ENCODE measurements around the gene PDE10A. TPM values are rescaled to one million over a fixed set of nuclear protein-coding genes. Genes with fewer than 3 reads are reported as not detected.

The PDE10A gene
- total RNA-seq, 1 donor from 2014 or later, result 17.3 TPM

- Histone ChIP-seq H2AFZ (replicated peaks) (no peak overlapping the region), H3K27ac (no peak overlapping the region), H3K4me3 (no peak overlapping the region), H3K4me1 (no peaks in the 10 kb centered on the region), H3K79me2 (ENCODE audit: low read depth) (no peaks in the 10 kb centered on the region), H3F3A (ENCODE audit: low read depth) (no peaks in the 10 kb centered on the region), H3K9ac (no peak overlapping the region), H3K36me3 (no peaks in the 10 kb centered on the region), H3K4me2 (no peak overlapping the region), H4K20me1 (ENCODE audit: low read depth) (no peaks in the 10 kb centered on the region), H3K9me3 (ENCODE audit: low read depth) (no peaks in the 10 kb centered on the region), H3K27me3 (no peaks in the 10 kb centered on the region)
- peaks cover 64% of the 10 kb centered on the region for H3K36me3 Mint-ChIP-seq
- H3K4me1 Mint-ChIP-seq, result peaks cover 10% of the 10 kb centered on the region
- TF ChIP-seq EZH2phosphoT487 (IDR thresholded peaks at IDR 0.05), result no peak
- TF ChIP-seq EZH2 (IDR thresholded peaks at IDR 0.05), result no peak
- TF ChIP-seq, protein P1, sequence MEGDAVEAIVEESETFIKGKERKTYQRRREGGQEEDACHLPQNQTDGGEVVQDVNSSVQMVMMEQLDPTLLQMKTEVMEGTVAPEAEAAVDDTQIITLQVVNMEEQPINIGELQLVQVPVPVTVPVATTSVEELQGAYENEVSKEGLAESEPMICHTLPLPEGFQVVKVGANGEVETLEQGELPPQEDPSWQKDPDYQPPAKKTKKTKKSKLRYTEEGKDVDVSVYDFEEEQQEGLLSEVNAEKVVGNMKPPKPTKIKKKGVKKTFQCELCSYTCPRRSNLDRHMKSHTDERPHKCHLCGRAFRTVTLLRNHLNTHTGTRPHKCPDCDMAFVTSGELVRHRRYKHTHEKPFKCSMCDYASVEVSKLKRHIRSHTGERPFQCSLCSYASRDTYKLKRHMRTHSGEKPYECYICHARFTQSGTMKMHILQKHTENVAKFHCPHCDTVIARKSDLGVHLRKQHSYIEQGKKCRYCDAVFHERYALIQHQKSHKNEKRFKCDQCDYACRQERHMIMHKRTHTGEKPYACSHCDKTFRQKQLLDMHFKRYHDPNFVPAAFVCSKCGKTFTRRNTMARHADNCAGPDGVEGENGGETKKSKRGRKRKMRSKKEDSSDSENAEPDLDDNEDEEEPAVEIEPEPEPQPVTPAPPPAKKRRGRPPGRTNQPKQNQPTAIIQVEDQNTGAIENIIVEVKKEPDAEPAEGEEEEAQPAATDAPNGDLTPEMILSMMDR (IDR thresholded peaks at IDR 0.05), result no peak
- H3K27me3 Mint-ChIP-seq (ENCODE audit: insufficient read depth, low read depth), result no peaks in the 10 kb centered on the region
- no peak overlapping the region for H3K4me3 Mint-ChIP-seq
- H3K9me3 Mint-ChIP-seq, result peaks cover 7% of the 10 kb centered on the region
- no peak for DNase-seq (ENCODE audit: low spot score)
- H3K27ac Mint-ChIP-seq, result peak overlapping the region; percentile 19
These were observed 370.4 kb downstream of the PDE10A start for GRCh38 chr6:165292657-165293056.

Small RNA genes within 50 kb of the gene (small RNA-seq; reads per million reads assigned to genes)
- 0.07 reads per million for gene RNA5SP226

All from neural progenitor cell (in vitro differentiated cells).